Uterus (tissue), 2 donors: ENCODE results near the gene URB1.
A peak's percentile ranks its signal among the peaks of the same experiment; 100 is the strongest.

Source experiments
- CTCF ChIP-seq, 4 experiments: fragments of 200-600 bp in 2 of 4; fragments of 450-650 bp in 2 of 4; sonication (generic) in 2 of 4; IDR thresholded peaks; one replicate each; pipeline ENCODE4 v1.5.1; 2016 to 2019; ENCODE audit warnings: antibody characterized with exemption in 4 of 4, mild to moderate bottlenecking in 2 of 4, moderate library complexity in 1 of 4
- POLR2A ChIP-seq, 2 donors: fragments of 450-650 bp; IDR thresholded peaks; one replicate each; pipeline ENCODE4 v1.6.1; 2016; ENCODE audit warnings: antibody characterized with exemption in 2 of 2, mild to moderate bottlenecking in 1 of 2, moderate library complexity in 1 of 2

GRCh38 chr21:32414579-32415358, 22.0 kb upstream of the URB1 start:
- TF ChIP-seq CTCF (IDR thresholded peaks at IDR 0.05) (peak; percentile 26 to 57 (median 42)), POLR2A (IDR thresholded peaks at IDR 0.05) (no peak)
